Measurements from ENCODE around the gene ABITRAM. TPM values are rescaled to one million over a fixed set of nuclear protein-coding genes. Genes with fewer than 3 reads are reported as not detected.
"Not testable (repeated sequence)": the region's sequence is repeated elsewhere in the genome, so short reads cannot be mapped to it uniquely, and the experiment has no call there.

The ABITRAM gene
- total RNA-seq, 4 donors from 2014 or later, result 3.3 to 15.6 (median 11.2) TPM

GRCh38 chr9:108919517-108919916 lies 14.7 kb upstream of the ABITRAM start:
- TF ChIP-seq CTCF (IDR thresholded peaks at IDR 0.05), result no peak
- no peak for TF ChIP-seq POLR2A (IDR thresholded peaks at IDR 0.05)
- no peaks in the 10 kb centered on the region for H3K4me1 ChIP-seq
- no peak overlapping the region for H3K4me3 ChIP-seq
- peaks cover 0 to 83% (median 0%) of the 10 kb centered on the region in 3 donors for H3K36me3 ChIP-seq
- no peak overlapping the region for H3K27ac ChIP-seq
- no peaks in the 10 kb centered on the region for H3K9me3 ChIP-seq
- H3K27me3 ChIP-seq, result no peaks in the 10 kb centered on the region
- no peak for DNase-seq

- not testable (repeated sequence) for H3K4me1 ChIP-seq, H3K4me3 ChIP-seq, H3K27me3 ChIP-seq, H3K27ac ChIP-seq, H3K9me3 ChIP-seq, DNase-seq
- peaks cover 0 to 83% (median 0%) of the 10 kb centered on the region in 3 donors for H3K36me3 ChIP-seq
Observed at GRCh38 chr9:108920401-108920800, 13.8 kb upstream of the ABITRAM start.

- Histone ChIP-seq H3K4me1 (no peaks in the 10 kb centered on the region), H3K27me3 (no peaks in the 10 kb centered on the region), H3K36me3 (peaks cover 0 to 83% (median 0%) of the 10 kb centered on the region in 3 donors), H3K27ac (no peak overlapping the region), H3K9me3 (no peaks in the 10 kb centered on the region), H3K4me3 (no peak overlapping the region)
- DNase-seq, result no peak
- no peak for TF ChIP-seq CTCF (IDR thresholded peaks at IDR 0.05)
- TF ChIP-seq POLR2A (IDR thresholded peaks at IDR 0.05), result no peak
Observed at GRCh38 chr9:108921200-108921599, 13.0 kb upstream of the ABITRAM start.

GRCh38 chr9:108924466-108924865 lies 9.7 kb upstream of the ABITRAM start:
- DNase-seq, result no peak
- no peaks in the 10 kb centered on the region for H3K4me1 ChIP-seq
- H3K4me3 ChIP-seq, result no peak overlapping the region
- TF ChIP-seq POLR2A (IDR thresholded peaks at IDR 0.05) (no peak), CTCF (IDR thresholded peaks at IDR 0.05) (no peak)
- H3K27ac ChIP-seq, result no peak overlapping the region
- no peaks in the 10 kb centered on the region for H3K27me3 ChIP-seq
- H3K9me3 ChIP-seq, result no peaks in the 10 kb centered on the region
- peaks cover 0 to 84% (median 0%) of the 10 kb centered on the region in 3 donors for H3K36me3 ChIP-seq

- H3K4me1 ChIP-seq, result peaks cover 0 to 12% (median 2%) of the 10 kb centered on the region in 4 donors
- no peaks in the 10 kb centered on the region for H3K27me3 ChIP-seq
- H3K36me3 ChIP-seq, result peaks cover 0 to 55% (median 0%) of the 10 kb centered on the region in 3 donors
- TF ChIP-seq CTCF (IDR thresholded peaks at IDR 0.05), result no peak
- no peak for TF ChIP-seq POLR2A (IDR thresholded peaks at IDR 0.05)
- H3K4me3 ChIP-seq, result no peak overlapping the region
- no peak overlapping the region for H3K27ac ChIP-seq
- H3K9me3 ChIP-seq, result no peaks in the 10 kb centered on the region
- DNase-seq, result no peak
Observed at GRCh38 chr9:108928386-108928785, 5.8 kb upstream of the ABITRAM start.

GRCh38 chr9:108933231-108933717 lies 926 bp upstream of the ABITRAM start:
- H3K9me3 ChIP-seq, result no peaks in the 10 kb centered on the region
- TF ChIP-seq CTCF (IDR thresholded peaks at IDR 0.05) (no peak), POLR2A (IDR thresholded peaks at IDR 0.05) (no peak)
- peaks cover 0 to 21% (median 2%) of the 10 kb centered on the region in 4 donors for H3K4me1 ChIP-seq
- H3K27me3 ChIP-seq, result no peaks in the 10 kb centered on the region
- DNase-seq, result peak in 1 of 3 donors; percentile 26
- H3K4me3 ChIP-seq, result peak overlapping the region; percentile 70 to 94 (median 86)
- H3K36me3 ChIP-seq, result peaks cover 0 to 21% (median 0%) of the 10 kb centered on the region in 3 donors
- peak overlapping the region; percentile 81 to 91 (median 88) for H3K27ac ChIP-seq
